K562 (cell line): ENCODE results near the gene ANXA3. TPM values are rescaled to one million over a fixed set of nuclear protein-coding genes. Genes with fewer than 3 reads are reported as not detected.

Source experiments
- SREBF2 ChIP-seq: sonication (generic); formaldehyde crosslinking; IDR thresholded peaks from 2 replicates; pipeline ENCODE4 v1.4.0; 2020; ENCODE audit warnings: mild to moderate bottlenecking, missing genetic modification reagents
- polyA plus RNA-seq, 8 experiments: library from polyadenylated mRNA; depleted of rRNA in 4 of 8; stranded (reverse) in 5 of 8; unstranded in 3 of 8; fragments of >200 nt; fragmentation: Nextera tagmentation in 2 of 8; fragmentation: Illumina TruSeq in 1 of 8; extraction: Ambion mirVana in 2 of 8; extraction: Trizol in 1 of 8; gene quantifications; 2 replicates each; pipeline versions ENCODE4 v1.2.1 to v1.2.3, GENCODE V29; 2011 to 2014; ENCODE audit warnings: inconsistent platforms in 1 of 8, missing spikeins in 1 of 8
- total RNA-seq, 7 experiments: library from RNA; depleted of rRNA in 6 of 7; stranded (reverse); fragments of >200 nt in 6 of 7; fragmentation: Illumina TruSeq in 2 of 7; extraction: Trizol in 2 of 7; gene quantifications; 2 replicates each; pipeline versions ENCODE4 v1.2.1 to v1.2.3, GENCODE V29; 2011 to 2021; ENCODE audit warnings: low replicate concordance in 1 of 7
- TF ChIP-seq, protein P1 (sequence below), 2 experiments: fragments of 450-650 bp; formaldehyde crosslinking in 1 of 2; IDR thresholded peaks; 2 replicates each; pipeline versions ENCODE4 v1.4.0 to v1.6.1; 2014 to 2020; ENCODE audit warnings: mild to moderate bottlenecking in 2 of 2, borderline replicate concordance in 1 of 2, low read depth in 1 of 2
- TF ChIP-seq, protein P2 (sequence below): fragments of 200-600 bp; sonication (generic); IDR thresholded peaks from one replicate; pipeline ENCODE4 v1.6.1; 2012; ENCODE audit warnings: mild to moderate bottlenecking, low read depth, low read length, inconsistent platforms

Gene ANXA3
- total and polyA plus RNA-seq, 9 of the 15 experiments (the other 6 are each of a cell fraction or from before 2014, with no cell fraction given): 6.3 to 15.5 (median 9.8) TPM

DNA sequence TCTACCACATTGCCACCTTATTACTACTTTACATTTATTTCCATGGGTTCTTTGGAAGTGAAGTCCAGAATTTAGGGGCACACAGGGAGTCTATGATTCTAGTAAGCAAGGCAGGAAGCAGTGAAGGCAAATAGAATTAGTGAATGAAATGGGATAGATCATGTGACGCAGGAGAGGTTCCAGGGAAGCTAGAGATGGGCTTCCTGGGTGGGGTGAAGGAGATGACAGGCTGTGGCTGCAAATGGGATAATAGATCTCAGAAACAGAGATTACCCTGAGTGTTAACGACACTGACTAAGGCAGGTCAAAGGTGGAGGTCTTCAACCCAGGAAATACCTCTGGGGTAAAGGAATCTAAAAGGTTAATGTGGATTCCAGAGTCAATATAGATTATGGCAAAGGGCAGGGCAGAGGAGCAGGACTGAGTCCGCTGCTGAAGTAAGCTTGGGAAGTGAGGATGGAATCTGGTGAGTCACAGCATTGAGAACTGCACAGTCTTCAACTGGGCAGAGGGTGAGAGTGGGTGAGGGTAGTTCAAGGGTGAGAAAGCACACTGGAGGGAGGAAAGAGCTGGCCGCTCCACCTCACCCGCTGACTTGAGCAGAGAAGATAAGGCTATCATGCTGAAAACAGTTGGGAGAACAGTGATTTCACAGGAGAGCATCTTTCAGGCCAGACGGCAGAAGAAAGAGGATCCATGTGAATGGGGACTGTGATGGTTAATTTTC, 70.8 kb downstream of the ANXA3 start (continued):
- TF ChIP-seq, protein P1, sequence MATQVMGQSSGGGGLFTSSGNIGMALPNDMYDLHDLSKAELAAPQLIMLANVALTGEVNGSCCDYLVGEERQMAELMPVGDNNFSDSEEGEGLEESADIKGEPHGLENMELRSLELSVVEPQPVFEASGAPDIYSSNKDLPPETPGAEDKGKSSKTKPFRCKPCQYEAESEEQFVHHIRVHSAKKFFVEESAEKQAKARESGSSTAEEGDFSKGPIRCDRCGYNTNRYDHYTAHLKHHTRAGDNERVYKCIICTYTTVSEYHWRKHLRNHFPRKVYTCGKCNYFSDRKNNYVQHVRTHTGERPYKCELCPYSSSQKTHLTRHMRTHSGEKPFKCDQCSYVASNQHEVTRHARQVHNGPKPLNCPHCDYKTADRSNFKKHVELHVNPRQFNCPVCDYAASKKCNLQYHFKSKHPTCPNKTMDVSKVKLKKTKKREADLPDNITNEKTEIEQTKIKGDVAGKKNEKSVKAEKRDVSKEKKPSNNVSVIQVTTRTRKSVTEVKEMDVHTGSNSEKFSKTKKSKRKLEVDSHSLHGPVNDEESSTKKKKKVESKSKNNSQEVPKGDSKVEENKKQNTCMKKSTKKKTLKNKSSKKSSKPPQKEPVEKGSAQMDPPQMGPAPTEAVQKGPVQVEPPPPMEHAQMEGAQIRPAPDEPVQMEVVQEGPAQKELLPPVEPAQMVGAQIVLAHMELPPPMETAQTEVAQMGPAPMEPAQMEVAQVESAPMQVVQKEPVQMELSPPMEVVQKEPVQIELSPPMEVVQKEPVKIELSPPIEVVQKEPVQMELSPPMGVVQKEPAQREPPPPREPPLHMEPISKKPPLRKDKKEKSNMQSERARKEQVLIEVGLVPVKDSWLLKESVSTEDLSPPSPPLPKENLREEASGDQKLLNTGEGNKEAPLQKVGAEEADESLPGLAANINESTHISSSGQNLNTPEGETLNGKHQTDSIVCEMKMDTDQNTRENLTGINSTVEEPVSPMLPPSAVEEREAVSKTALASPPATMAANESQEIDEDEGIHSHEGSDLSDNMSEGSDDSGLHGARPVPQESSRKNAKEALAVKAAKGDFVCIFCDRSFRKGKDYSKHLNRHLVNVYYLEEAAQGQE (IDR thresholded peaks at IDR 0.05; ENCODE audit: borderline replicate concordance): peak; percentile 33; the same call in 1 of the 2 replicates
- TF ChIP-seq, protein P1 (CRISPR knock-in tag; IDR thresholded peaks at IDR 0.05; ENCODE audit: low read depth): no peak
- TF ChIP-seq, protein P2, sequence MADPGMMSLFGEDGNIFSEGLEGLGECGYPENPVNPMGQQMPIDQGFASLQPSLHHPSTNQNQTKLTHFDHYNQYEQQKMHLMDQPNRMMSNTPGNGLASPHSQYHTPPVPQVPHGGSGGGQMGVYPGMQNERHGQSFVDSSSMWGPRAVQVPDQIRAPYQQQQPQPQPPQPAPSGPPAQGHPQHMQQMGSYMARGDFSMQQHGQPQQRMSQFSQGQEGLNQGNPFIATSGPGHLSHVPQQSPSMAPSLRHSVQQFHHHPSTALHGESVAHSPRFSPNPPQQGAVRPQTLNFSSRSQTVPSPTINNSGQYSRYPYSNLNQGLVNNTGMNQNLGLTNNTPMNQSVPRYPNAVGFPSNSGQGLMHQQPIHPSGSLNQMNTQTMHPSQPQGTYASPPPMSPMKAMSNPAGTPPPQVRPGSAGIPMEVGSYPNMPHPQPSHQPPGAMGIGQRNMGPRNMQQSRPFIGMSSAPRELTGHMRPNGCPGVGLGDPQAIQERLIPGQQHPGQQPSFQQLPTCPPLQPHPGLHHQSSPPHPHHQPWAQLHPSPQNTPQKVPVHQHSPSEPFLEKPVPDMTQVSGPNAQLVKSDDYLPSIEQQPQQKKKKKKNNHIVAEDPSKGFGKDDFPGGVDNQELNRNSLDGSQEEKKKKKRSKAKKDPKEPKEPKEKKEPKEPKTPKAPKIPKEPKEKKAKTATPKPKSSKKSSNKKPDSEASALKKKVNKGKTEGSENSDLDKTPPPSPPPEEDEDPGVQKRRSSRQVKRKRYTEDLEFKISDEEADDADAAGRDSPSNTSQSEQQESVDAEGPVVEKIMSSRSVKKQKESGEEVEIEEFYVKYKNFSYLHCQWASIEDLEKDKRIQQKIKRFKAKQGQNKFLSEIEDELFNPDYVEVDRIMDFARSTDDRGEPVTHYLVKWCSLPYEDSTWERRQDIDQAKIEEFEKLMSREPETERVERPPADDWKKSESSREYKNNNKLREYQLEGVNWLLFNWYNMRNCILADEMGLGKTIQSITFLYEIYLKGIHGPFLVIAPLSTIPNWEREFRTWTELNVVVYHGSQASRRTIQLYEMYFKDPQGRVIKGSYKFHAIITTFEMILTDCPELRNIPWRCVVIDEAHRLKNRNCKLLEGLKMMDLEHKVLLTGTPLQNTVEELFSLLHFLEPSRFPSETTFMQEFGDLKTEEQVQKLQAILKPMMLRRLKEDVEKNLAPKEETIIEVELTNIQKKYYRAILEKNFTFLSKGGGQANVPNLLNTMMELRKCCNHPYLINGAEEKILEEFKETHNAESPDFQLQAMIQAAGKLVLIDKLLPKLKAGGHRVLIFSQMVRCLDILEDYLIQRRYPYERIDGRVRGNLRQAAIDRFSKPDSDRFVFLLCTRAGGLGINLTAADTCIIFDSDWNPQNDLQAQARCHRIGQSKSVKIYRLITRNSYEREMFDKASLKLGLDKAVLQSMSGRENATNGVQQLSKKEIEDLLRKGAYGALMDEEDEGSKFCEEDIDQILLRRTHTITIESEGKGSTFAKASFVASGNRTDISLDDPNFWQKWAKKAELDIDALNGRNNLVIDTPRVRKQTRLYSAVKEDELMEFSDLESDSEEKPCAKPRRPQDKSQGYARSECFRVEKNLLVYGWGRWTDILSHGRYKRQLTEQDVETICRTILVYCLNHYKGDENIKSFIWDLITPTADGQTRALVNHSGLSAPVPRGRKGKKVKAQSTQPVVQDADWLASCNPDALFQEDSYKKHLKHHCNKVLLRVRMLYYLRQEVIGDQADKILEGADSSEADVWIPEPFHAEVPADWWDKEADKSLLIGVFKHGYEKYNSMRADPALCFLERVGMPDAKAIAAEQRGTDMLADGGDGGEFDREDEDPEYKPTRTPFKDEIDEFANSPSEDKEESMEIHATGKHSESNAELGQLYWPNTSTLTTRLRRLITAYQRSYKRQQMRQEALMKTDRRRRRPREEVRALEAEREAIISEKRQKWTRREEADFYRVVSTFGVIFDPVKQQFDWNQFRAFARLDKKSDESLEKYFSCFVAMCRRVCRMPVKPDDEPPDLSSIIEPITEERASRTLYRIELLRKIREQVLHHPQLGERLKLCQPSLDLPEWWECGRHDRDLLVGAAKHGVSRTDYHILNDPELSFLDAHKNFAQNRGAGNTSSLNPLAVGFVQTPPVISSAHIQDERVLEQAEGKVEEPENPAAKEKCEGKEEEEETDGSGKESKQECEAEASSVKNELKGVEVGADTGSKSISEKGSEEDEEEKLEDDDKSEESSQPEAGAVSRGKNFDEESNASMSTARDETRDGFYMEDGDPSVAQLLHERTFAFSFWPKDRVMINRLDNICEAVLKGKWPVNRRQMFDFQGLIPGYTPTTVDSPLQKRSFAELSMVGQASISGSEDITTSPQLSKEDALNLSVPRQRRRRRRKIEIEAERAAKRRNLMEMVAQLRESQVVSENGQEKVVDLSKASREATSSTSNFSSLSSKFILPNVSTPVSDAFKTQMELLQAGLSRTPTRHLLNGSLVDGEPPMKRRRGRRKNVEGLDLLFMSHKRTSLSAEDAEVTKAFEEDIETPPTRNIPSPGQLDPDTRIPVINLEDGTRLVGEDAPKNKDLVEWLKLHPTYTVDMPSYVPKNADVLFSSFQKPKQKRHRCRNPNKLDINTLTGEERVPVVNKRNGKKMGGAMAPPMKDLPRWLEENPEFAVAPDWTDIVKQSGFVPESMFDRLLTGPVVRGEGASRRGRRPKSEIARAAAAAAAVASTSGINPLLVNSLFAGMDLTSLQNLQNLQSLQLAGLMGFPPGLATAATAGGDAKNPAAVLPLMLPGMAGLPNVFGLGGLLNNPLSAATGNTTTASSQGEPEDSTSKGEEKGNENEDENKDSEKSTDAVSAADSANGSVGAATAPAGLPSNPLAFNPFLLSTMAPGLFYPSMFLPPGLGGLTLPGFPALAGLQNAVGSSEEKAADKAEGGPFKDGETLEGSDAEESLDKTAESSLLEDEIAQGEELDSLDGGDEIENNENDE: no peak
- no peak for TF ChIP-seq SREBF2
